Thymus (tissue), 11 donors: Measurements from ENCODE around the gene ERCC1. TPM values are rescaled to one million over a fixed set of nuclear protein-coding genes. Genes with fewer than 3 reads are reported as not detected.
A peak's percentile ranks its signal among the peaks of the same experiment; 100 is the strongest.
"Not testable (repeated sequence)": the region's sequence is repeated elsewhere in the genome, so short reads cannot be mapped to it uniquely, and the experiment has no call there.

Source experiments
- DNase-seq, 9 donors: peaks; one replicate each; pipeline ENCODE4 v3.0.0-alpha.2; 2013; ENCODE audit warnings: low spot score in 9 of 9, low read depth in 6 of 9, missing footprints in 1 of 9
- H3K27ac ChIP-seq, 2 donors: one replicate each; pipeline ENCODE4 v1.5.1; 2013; ENCODE audit warnings: control low read depth in 1 of 2, low read depth in 1 of 2, low read length in 1 of 2, mild to moderate bottlenecking in 1 of 2, moderate library complexity in 1 of 2
- H3K27me3 ChIP-seq, 2 donors: one replicate each; pipeline ENCODE4 v1.5.1; 2013; ENCODE audit warnings: low read length in 1 of 2; ENCODE audit not compliant: control insufficient read depth in 2 of 2, insufficient read depth in 1 of 2
- H3K36me3 ChIP-seq, 2 donors: one replicate each; pipeline ENCODE4 v1.5.1; 2013; ENCODE audit warnings: low read length in 1 of 2, mild to moderate bottlenecking in 1 of 2, moderate library complexity in 1 of 2; ENCODE audit not compliant: control insufficient read depth in 2 of 2, insufficient read depth in 2 of 2
- H3K4me1 ChIP-seq, 2 donors: one replicate each; pipeline ENCODE4 v1.5.1; 2013; ENCODE audit warnings: low read length in 2 of 2; ENCODE audit not compliant: control insufficient read depth in 2 of 2, insufficient read depth in 2 of 2
- H3K4me3 ChIP-seq, 2 donors: one replicate each; pipeline ENCODE4 v1.5.1; 2013; ENCODE audit warnings: low read length in 2 of 2, control low read depth in 1 of 2, mild to moderate bottlenecking in 1 of 2
- H3K9me3 ChIP-seq, 2 donors: one replicate each; pipeline ENCODE4 v1.5.1; 2013; ENCODE audit warnings: low read length in 1 of 2, mild to moderate bottlenecking in 1 of 2; ENCODE audit not compliant: control insufficient read depth in 2 of 2, insufficient read depth in 1 of 2
- WGBS: extraction: QIAGEN DNeasy Blood & Tissue Kit; methylation state at CpG from one replicate; pipeline ENCODE4 v1.1.7; 2013; 5-methylcytosine and 5-hydroxymethylcytosine counted together
- polyA plus RNA-seq: library from polyadenylated mRNA; stranded (reverse); fragments of 200-250 nt; gene quantifications from one replicate; pipeline ENCODE4 v1.2.3, GENCODE V29; 2013
- total RNA-seq: library from RNA; stranded (reverse); fragments of 120-200 nt; gene quantifications from one replicate; pipeline ENCODE4 v1.2.4, GENCODE V29; 2013
- donor health status: healthy.

The ERCC1 gene
- total and polyA plus RNA-seq, 2 donors, result 42.6 to 61.6 TPM

DNA sequence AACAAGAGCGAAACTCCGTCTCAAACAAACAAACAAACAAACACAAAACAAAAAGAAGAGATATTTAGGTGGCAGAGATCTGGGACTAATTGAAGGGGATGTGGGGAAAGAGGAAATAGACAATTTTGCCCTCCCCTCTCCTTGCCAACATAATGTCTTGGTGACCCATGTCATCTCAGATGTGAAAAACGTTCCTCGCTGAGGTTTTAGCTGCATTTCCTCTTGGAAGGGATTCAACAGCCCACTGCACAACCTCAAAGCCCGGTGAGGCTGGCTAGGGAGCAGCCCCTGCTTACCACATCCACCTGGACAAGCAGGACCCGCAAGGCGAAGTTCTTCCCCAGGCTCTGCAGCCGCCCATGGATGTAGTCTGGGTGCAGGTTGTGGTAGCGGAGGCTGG, 4.9 kb downstream of the ERCC1 start:
- H3K4me3 ChIP-seq, result no peak overlapping the region
- peak overlapping the region in 1 of 2 donors; percentile 76 for H3K27ac ChIP-seq
- H3K9me3 ChIP-seq, result no peaks in the 10 kb centered on the region
- H3K27me3 ChIP-seq, result no peaks in the 10 kb centered on the region
- 33% methylated on average over 9 of the region's 9 CpGs for WGBS
- H3K36me3 ChIP-seq, result peaks cover 28 to 29% of the 10 kb centered on the region in 2 donors
- DNase-seq, result no peak
- H3K4me1 ChIP-seq, result peaks cover 13 to 28% of the 10 kb centered on the region in 2 donors

DNA sequence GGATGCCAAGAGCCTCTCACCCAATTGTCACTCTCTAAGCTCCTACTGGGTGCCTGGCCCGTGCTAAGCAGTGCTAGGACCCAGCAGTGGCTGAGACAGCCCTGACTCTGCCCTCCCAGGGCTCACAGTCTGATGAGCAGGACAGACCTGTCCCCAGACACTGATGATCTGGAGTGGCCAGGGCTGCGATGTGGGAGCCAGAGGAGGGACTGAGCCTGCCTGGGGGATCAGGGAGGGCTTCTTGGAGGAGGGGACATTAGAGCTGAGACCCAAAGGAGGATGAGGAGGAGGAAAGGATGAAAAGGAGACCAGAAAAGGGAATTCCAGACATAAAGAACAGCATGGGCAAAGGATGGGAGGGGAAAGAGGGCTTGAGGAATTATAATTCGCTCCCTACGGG, 6.6 kb downstream of the ERCC1 start:
- WGBS, result 72% methylated on average over 4 of the region's 4 CpGs
- no peak for DNase-seq

DNA sequence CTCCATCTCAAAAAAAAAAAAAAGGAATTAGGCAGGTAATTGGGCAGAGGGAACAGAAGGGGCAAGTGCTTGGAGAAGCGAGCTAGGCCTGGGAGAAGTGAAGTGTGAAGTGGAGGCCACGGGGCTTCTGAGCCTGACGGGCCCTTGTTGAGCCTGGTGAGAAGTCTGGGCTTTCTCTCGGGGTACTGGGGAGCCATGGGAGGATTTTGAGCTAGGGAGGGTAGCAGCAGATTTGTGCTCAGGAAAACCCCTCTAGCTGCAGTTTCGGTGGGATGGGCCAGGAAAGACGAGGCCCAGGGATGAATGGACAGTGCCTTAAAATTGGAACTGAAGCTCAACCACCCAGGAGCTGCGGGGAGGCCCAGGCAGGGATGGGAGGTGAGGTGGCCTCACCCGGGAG, 9.2 kb downstream of the ERCC1 start:
- Histone ChIP-seq H3K4me1 (peaks cover 4 to 9% of the 10 kb centered on the region in 2 donors), H3K27me3 (no peaks in the 10 kb centered on the region), H3K4me3 (no peak overlapping the region), H3K27ac (no peak overlapping the region), H3K36me3 (peaks cover 29 to 31% of the 10 kb centered on the region in 2 donors), H3K9me3 (no peaks in the 10 kb centered on the region)
- no peak for DNase-seq
- 98% methylated on average over 8 of the region's 8 CpGs for WGBS

More for the DNA sequence above, 6.6 kb downstream of the ERCC1 start:
- Histone ChIP-seq H3K27ac (no peak overlapping the region), H3K4me3 (no peak overlapping the region), H3K36me3 (peaks cover 37 to 38% of the 10 kb centered on the region in 2 donors), H3K9me3 (no peaks in the 10 kb centered on the region), H3K4me1 (peaks cover 6 to 21% of the 10 kb centered on the region in 2 donors), H3K27me3 (no peaks in the 10 kb centered on the region)

DNA sequence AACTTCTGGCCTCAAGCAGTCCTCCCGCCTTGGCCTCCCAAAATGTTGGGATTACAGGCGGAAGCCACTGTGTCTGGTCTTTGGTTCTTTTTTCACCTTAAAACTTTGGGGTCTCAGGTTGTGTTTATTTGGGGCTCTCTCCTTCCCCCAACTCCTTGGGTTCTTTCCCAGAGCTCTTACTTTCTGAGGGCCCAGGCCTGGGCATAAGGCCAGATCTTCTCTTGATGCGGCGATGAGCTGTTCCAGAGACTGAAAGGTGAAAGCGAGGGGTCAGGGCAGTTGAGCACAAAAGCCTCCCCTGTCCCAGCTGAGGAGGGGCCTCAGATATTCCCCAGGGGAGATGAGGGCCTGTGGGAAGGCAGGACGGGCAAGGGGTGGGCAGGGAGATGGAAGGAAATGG, 10.2 kb downstream of the ERCC1 start:
- H3K36me3 ChIP-seq, result peaks cover 29 to 31% of the 10 kb centered on the region in 2 donors
- 96% methylated on average over 6 of the region's 6 CpGs for WGBS

DNA sequence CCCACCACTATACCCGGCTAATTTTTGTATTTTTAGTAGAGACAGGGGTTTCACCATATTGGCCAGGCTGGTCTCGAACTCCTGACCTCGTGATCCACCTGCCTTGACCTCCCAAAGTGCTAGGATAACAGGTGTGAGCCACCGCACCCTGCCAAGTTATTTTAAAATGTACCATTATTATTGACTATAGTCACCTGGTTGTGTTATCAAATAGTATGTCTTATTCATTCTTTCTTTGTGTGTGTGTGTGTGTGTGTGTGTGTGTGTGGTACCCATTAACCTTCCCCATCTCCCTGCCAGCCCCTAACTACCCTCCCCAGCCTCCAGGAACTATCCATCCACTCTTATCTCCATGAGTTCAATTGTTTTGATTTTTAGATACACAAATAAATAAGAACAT, 13.4 kb downstream of the ERCC1 start:
- H3K9me3 ChIP-seq, H3K4me3 ChIP-seq, H3K27me3 ChIP-seq, DNase-seq, H3K27ac ChIP-seq: not testable (repeated sequence)
- 98% methylated on average over 4 of the region's 4 CpGs for WGBS
- Histone ChIP-seq H3K36me3 (peaks cover 17 to 20% of the 10 kb centered on the region in 2 donors), H3K4me1 (peaks cover 4 to 20% of the 10 kb centered on the region in 2 donors)

More for the DNA sequence above, 10.2 kb downstream of the ERCC1 start:
- H3K4me1 ChIP-seq, result no peaks in the 10 kb centered on the region
- H3K9me3 ChIP-seq, result no peaks in the 10 kb centered on the region
- DNase-seq, result no peak
- no peak overlapping the region for H3K27ac ChIP-seq
- H3K27me3 ChIP-seq, result no peaks in the 10 kb centered on the region
- H3K4me3 ChIP-seq, result no peak overlapping the region

DNA sequence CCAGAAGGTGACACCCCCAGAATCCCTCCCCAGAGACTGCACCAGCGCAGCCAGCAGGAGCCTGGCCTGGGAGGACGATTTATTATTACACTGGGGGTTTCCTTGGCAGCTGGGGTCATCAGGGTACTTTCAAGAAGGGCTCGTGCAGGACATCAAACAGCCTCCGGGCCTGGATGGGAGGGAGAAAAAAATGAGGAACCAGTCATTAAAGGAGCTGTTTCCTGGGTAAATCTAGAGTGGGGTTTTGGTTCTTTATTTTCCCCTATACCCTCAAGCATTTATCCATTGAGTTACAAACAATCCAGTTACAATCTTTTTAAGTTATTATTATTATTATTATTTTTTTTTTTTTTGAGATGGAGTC, 14.2 kb downstream of the ERCC1 start:
- peaks cover 0 to 13% of the 10 kb centered on the region in 2 donors for H3K9me3 ChIP-seq
- peaks cover 16 to 17% of the 10 kb centered on the region in 2 donors for H3K36me3 ChIP-seq
- no peak overlapping the region for H3K4me3 ChIP-seq
- peaks cover 10 to 28% of the 10 kb centered on the region in 2 donors for H3K4me1 ChIP-seq
- no peak overlapping the region for H3K27ac ChIP-seq
- WGBS, result 81% methylated on average over 4 of the region's 4 CpGs
- no peak for DNase-seq
- peaks cover 6 to 16% of the 10 kb centered on the region in 2 donors for H3K27me3 ChIP-seq

DNA sequence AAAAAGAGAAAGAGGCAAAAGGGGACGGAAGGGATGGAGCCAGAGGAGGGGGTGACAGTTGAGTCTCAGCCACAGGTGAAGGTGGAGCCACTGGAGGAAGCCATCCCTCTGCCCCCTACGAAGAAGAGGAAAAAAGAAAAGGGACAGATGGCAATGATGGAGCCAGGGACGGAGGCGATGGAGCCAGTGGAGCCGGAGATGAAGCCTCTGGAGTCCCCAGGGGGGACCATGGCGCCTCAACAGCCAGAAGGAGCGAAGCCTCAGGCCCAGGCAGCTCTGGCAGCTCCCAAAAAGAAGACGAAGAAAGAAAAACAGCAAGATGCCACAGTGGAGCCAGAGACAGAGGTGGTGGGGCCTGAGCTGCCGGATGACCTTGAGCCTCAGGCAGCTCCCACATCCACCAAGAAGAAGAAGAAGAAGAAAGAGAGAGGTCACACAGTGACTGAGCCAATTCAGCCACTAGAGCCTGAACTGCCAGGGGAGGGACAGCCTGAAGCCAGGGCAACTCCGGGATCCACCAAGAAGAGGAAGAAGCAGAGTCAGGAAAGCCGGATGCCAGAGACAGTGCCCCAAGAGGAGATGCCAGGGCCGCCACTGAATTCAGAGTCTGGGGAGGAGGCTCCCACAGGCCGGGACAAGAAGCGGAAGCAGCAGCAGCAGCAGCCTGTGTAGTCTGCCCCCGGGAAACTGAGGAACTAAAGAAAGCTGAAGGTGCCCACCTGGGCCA, 14.7 kb downstream of the ERCC1 start:
- H3K36me3 ChIP-seq, result peaks cover 11 to 14% of the 10 kb centered on the region in 2 donors
- no peak overlapping the region for H3K27ac ChIP-seq
- peaks cover 12 to 33% of the 10 kb centered on the region in 2 donors for H3K4me1 ChIP-seq
- peaks cover 0 to 15% of the 10 kb centered on the region in 2 donors for H3K9me3 ChIP-seq
- no peak overlapping the region for H3K4me3 ChIP-seq
- H3K27me3 ChIP-seq, result peaks cover 11 to 21% of the 10 kb centered on the region in 2 donors
- no peak for DNase-seq
- 94% methylated on average over 15 of the region's 15 CpGs for WGBS

DNA sequence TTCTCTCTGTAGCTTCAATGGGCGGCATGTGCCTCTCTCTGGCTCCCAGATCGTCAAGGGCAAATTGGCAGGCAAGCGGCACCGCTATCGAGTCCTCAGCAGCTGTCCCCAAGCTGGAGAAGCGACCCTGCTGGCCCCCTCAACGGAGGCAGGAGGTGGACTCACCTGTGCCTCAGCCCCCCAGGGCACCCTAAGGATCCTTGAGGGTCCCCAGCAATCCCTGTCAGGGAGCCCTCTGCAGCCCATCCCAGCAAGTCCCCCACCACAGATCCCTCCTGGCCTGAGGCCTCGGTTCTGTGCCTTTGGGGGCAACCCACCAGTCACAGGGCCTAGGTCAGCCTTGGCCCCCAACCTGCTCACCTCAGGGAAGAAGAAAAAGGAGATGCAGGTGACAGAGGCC, 15.6 kb downstream of the ERCC1 start:
- Histone ChIP-seq H3K4me3 (no peak overlapping the region), H3K27ac (no peak overlapping the region), H3K27me3 (peaks cover 19 to 30% of the 10 kb centered on the region in 2 donors), H3K9me3 (peaks cover 0 to 15% of the 10 kb centered on the region in 2 donors), H3K36me3 (peaks cover 2 to 6% of the 10 kb centered on the region in 2 donors), H3K4me1 (peaks cover 12 to 36% of the 10 kb centered on the region in 2 donors)
- DNase-seq, result no peak
- 97% methylated on average over 8 of the region's 8 CpGs for WGBS

DNA sequence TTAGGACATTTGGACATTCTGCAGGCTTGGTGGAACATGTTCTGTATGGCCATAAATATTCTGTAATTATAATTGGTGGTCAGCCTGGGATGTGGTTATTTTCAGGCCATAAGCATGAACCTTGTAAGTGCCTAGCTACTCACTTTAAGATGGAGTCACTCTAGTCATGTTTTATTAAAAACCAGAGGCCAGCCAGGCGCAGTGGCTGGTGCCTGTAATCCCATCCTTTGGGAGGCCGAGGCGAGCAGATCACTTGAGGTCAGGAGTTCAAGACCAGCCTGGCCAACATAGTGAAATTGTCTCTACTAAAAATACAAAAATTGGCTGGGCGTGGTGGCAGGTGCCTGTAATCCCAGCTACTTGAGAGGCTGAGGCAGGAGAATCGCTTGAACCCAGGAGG, 16.1 kb downstream of the ERCC1 start:
- not testable (repeated sequence) for H3K27ac ChIP-seq, H3K4me3 ChIP-seq, DNase-seq, H3K36me3 ChIP-seq
- Histone ChIP-seq H3K27me3 (peaks cover 25 to 35% of the 10 kb centered on the region in 2 donors), H3K4me1 (peaks cover 12 to 36% of the 10 kb centered on the region in 2 donors), H3K9me3 (peaks cover 0 to 15% of the 10 kb centered on the region in 2 donors)
- 94% methylated on average over 5 of the region's 5 CpGs for WGBS
